ENCODE measurements around the gene MASP2.
"Not testable (repeated sequence)": the region's sequence is repeated elsewhere in the genome, so short reads cannot be mapped to it uniquely, and the experiment has no call there.

The MASP2 gene

GRCh38 chr1:11042065-11042464, 5.0 kb downstream of the MASP2 start:
- ATAC-seq = no peak
- TF ChIP-seq PPARA (CRISPR knock-in tag; IDR thresholded peaks at IDR 0.05; ENCODE audit: borderline replicate concordance) = no peak
- no peak for TF ChIP-seq ZFP3 (CRISPR knock-in tag; IDR thresholded peaks at IDR 0.05)

DNA sequence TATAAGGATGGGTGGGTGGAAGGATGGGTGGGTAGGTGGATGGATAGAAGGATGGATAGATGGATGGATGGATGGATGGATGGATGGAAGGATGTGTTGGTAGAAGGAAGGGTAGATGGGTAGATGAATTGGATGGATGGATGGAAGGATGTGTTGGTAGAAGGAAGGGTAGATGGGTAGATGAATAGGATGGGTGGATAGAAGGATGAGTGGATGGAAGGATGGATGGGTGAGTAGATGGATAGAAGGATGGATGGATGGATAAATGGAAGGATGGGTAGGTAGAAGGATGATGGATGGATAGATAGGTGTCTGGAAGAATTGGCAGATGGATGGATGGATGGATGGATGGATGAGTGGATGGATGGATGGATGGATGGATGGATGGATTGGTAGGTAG, 6.0 kb downstream of the MASP2 start:
- TF ChIP-seq PATZ1 (CRISPR knock-in tag; IDR thresholded peaks at IDR 0.05; ENCODE audit: borderline replicate concordance) (no peak), TOX (CRISPR knock-in tag; IDR thresholded peaks at IDR 0.05; ENCODE audit: borderline replicate concordance) (no peak), ZFP30 (CRISPR knock-in tag; IDR thresholded peaks at IDR 0.05) (no peak)
- TF ChIP-seq, protein P1, sequence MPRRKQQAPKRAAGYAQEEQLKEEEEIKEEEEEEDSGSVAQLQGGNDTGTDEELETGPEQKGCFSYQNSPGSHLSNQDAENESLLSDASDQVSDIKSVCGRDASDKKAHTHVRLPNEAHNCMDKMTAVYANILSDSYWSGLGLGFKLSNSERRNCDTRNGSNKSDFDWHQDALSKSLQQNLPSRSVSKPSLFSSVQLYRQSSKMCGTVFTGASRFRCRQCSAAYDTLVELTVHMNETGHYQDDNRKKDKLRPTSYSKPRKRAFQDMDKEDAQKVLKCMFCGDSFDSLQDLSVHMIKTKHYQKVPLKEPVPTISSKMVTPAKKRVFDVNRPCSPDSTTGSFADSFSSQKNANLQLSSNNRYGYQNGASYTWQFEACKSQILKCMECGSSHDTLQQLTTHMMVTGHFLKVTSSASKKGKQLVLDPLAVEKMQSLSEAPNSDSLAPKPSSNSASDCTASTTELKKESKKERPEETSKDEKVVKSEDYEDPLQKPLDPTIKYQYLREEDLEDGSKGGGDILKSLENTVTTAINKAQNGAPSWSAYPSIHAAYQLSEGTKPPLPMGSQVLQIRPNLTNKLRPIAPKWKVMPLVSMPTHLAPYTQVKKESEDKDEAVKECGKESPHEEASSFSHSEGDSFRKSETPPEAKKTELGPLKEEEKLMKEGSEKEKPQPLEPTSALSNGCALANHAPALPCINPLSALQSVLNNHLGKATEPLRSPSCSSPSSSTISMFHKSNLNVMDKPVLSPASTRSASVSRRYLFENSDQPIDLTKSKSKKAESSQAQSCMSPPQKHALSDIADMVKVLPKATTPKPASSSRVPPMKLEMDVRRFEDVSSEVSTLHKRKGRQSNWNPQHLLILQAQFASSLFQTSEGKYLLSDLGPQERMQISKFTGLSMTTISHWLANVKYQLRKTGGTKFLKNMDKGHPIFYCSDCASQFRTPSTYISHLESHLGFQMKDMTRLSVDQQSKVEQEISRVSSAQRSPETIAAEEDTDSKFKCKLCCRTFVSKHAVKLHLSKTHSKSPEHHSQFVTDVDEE (CRISPR knock-in tag; IDR thresholded peaks at IDR 0.05) = no peak
- ATAC-seq = no peak

DNA sequence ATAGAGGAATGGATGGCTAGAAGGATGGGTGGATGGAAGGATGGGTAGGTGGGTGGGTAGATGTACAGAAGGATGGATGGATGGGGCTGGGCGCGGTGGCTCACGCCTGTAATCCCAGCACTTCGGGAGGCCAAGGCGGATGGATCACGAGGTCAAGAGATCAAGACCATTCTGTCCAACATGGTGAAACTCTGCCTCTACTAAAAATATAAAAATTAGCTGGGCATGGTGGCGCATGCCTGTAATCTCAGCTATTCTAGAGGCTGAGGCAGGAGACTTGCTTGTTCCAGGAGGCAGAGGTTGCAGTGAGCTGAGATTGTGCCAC, 7.0 kb downstream of the MASP2 start:
- not testable (repeated sequence) for ATAC-seq

- no peak for ATAC-seq
- TF ChIP-seq ARNTL (CRISPR knock-in tag; IDR thresholded peaks at IDR 0.05; ENCODE audit: borderline replicate concordance, low read depth) (no peak), GLIS3 (CRISPR knock-in tag; IDR thresholded peaks at IDR 0.05) (no peak), ZFP30 (CRISPR knock-in tag; IDR thresholded peaks at IDR 0.05) (no peak), CSRNP3 (CRISPR knock-in tag; IDR thresholded peaks at IDR 0.05) (no peak), SNAI2 (CRISPR knock-in tag; IDR thresholded peaks at IDR 0.05) (no peak), ESRRG (CRISPR knock-in tag; IDR thresholded peaks at IDR 0.05) (no peak), ZNF8 (CRISPR knock-in tag; IDR thresholded peaks at IDR 0.05) (no peak), RARB (CRISPR knock-in tag; IDR thresholded peaks at IDR 0.05) (no peak), OSR1 (CRISPR knock-in tag; IDR thresholded peaks at IDR 0.05) (no peak), TCF4 (CRISPR knock-in tag; IDR thresholded peaks at IDR 0.05; ENCODE audit: borderline replicate concordance) (no peak), PATZ1 (CRISPR knock-in tag; IDR thresholded peaks at IDR 0.05; ENCODE audit: borderline replicate concordance) (no peak), BACH2 (CRISPR knock-in tag; IDR thresholded peaks at IDR 0.05; ENCODE audit: borderline replicate concordance) (no peak), POU6F1 (CRISPR knock-in tag; IDR thresholded peaks at IDR 0.05; ENCODE audit: borderline replicate concordance, low read depth) (no peak), TOX (CRISPR knock-in tag; IDR thresholded peaks at IDR 0.05; ENCODE audit: borderline replicate concordance) (no peak), ZFP3 (CRISPR knock-in tag; IDR thresholded peaks at IDR 0.05) (no peak), ZNF70 (CRISPR knock-in tag; IDR thresholded peaks at IDR 0.05) (no peak)
- TF ChIP-seq, protein P1 (CRISPR knock-in tag; IDR thresholded peaks at IDR 0.05) = no peak
Measured at GRCh38 chr1:11039351-11040104, 7.5 kb downstream of the MASP2 start.

All from SK-N-SH treated with all-trans-retinoic acid at 6 μM for 48 hours (cell line).